PC-9 (cell line): ENCODE measurements around the gene RNU5B-1. TPM values are rescaled to one million over a fixed set of nuclear protein-coding genes. Genes with fewer than 3 reads are reported as not detected.

ENCODE experiments used
- BruUV-seq: library from RNA; stranded (reverse); fragments of 400-500 nt; replicated peaks from 2 replicates; lab custom pipeline; 2021; lab: Mats Ljungman, UMichigan
- CTCF ChIA-PET: fragments of 300-600 bp; sonication (Branson Sonifier 250); formaldehyde crosslinking; loops from one replicate; lab custom pipeline; 2022; ENCODE audit warnings: antibody characterized with exemption; lab: Charles Lee
- POLR2A ChIA-PET: fragments of 300-600 bp; sonication (Branson Sonifier 250); formaldehyde crosslinking; loops from one replicate; lab custom pipeline; 2022; ENCODE audit warnings: antibody characterized with exemption; ENCODE audit not compliant: unreplicated experiment; lab: Charles Lee
- DNase-seq, 2 experiments: peaks; one replicate each; pipeline versions ENCODE4 v3.0.0 to v3.0.0-alpha.2; 2015 to 2022; ENCODE audit warnings: mixed read lengths in 1 of 2
- H2AFZ ChIP-seq: fragments of 200-600 bp; sonication (generic); 2 replicates; pipeline ENCODE4 v1.8.1; 2017; ENCODE audit warnings: antibody characterized with exemption
- H3F3A ChIP-seq: fragments of 200-600 bp; sonication (generic); 2 replicates; pipeline ENCODE4 v1.8.1; 2017; ENCODE audit warnings: antibody characterized with exemption, mild to moderate bottlenecking, low read depth; ENCODE audit not compliant: insufficient read depth
- H3K27ac ChIP-seq: fragments of 200-600 bp; sonication (generic); 2 replicates; pipeline ENCODE4 v1.6.1; 2016; ENCODE audit warnings: mixed run types
- H3K27me3 ChIP-seq: fragments of 200-600 bp; sonication (generic); 2 replicates; pipeline ENCODE4 v1.6.1; 2016; ENCODE audit warnings: low read depth, mixed run types; ENCODE audit not compliant: insufficient read depth
- H3K36me3 ChIP-seq: fragments of 200-600 bp; sonication (generic); 2 replicates; pipeline ENCODE4 v1.6.1; 2016; ENCODE audit warnings: low read depth, mixed run types
- H3K4me1 ChIP-seq: fragments of 200-600 bp; sonication (generic); replicated peaks from 2 replicates; pipeline ENCODE4 v1.6.1; 2016; ENCODE audit warnings: mixed run types; ENCODE audit not compliant: insufficient read depth
- H3K4me2 ChIP-seq: fragments of 200-600 bp; sonication (generic); 2 replicates; pipeline ENCODE4 v1.6.1; 2017; ENCODE audit warnings: mixed run types
- H3K4me3 ChIP-seq: fragments of 200-600 bp; sonication (generic); 2 replicates; pipeline ENCODE4 v1.6.1; 2016; ENCODE audit warnings: mixed run types
- H3K79me2 ChIP-seq: fragments of 200-600 bp; sonication (generic); 2 replicates; pipeline ENCODE4 v1.6.1; 2017; ENCODE audit warnings: low read depth, mixed run types
- H3K9me2 ChIP-seq: fragments of 200-600 bp; sonication (generic); 2 replicates; pipeline ENCODE4 v1.8.1; 2017; ENCODE audit warnings: mild to moderate bottlenecking; ENCODE audit not compliant: insufficient read depth
- H3K9me3 ChIP-seq: fragments of 200-600 bp; sonication (generic); 2 replicates; pipeline ENCODE4 v1.8.1; 2016; ENCODE audit warnings: low read depth; ENCODE audit not compliant: insufficient read depth
- H4K20me1 ChIP-seq: fragments of 200-600 bp; sonication (generic); 2 replicates; pipeline ENCODE4 v1.8.1; 2017; ENCODE audit not compliant: insufficient read depth
- CTCF ChIP-seq: fragments of 200-600 bp; sonication (generic); conservative IDR thresholded peaks from 2 replicates; pipeline ENCODE4 v1.6.1; 2017; ENCODE audit warnings: mixed run types, antibody characterized with exemption, mild to moderate bottlenecking, moderate library complexity
- EZH2 ChIP-seq: fragments of 200-600 bp; sonication (generic); IDR thresholded peaks from 2 replicates; pipeline ENCODE4 v1.8.0; 2017; ENCODE audit warnings: antibody characterized with exemption, low read depth
- intact Hi-C: fragments of 100-400 bp; cut with micrococcal nuclease; formaldehyde crosslinking; loops from one replicate; pipeline ENCODE4 v1.10.0; 2022; ENCODE audit not compliant: unreplicated experiment
- total RNA-seq: library from RNA; stranded (reverse); gene quantifications from 2 replicates; pipeline ENCODE4 v1.2.3, GENCODE V29; 2021

Gene RNU5B-1
- total RNA-seq, 1 experiment from 2014 or later: not detected

GRCh38 chr15:65287520-65287855 is 17.0 kb upstream of the RNU5B-1 start:
- H3K27ac ChIP-seq: no peak overlapping the region
- intact Hi-C loops: no loop called here
- H3K79me2 ChIP-seq: no peaks in the 10 kb centered on the region
- H3K4me2 ChIP-seq: peak overlapping the region; percentile 81
- ChIA-PET POLR2A (interaction anchor here (1.1 kb wide), 1 partner anchor 17 kb away, joined by 18 read pairs; the partner anchor contains the start of gene RNU5B-1), CTCF (interaction anchor here (0.9 kb wide), 1 partner anchor 254 kb away, joined by 4 read pairs; no protein-coding TSS in a partner anchor)
- no peaks in the 10 kb centered on the region for H3K27me3 ChIP-seq
- no peaks in the 10 kb centered on the region for H3K9me3 ChIP-seq
- H2AFZ ChIP-seq: no peak overlapping the region
- H3K9me2 ChIP-seq: no peaks in the 10 kb centered on the region
- H3K4me3 ChIP-seq: no peak overlapping the region
- no peaks in the 10 kb centered on the region for H4K20me1 ChIP-seq
- no peaks in the 10 kb centered on the region for H3K36me3 ChIP-seq
- no TSS peak for BruUV-seq
- peaks cover 14% of the 10 kb centered on the region for H3K4me1 ChIP-seq
- no peak for DNase-seq
- no peak for TF ChIP-seq EZH2
- TF ChIP-seq CTCF: no peak
- H3F3A ChIP-seq: peaks cover 9% of the 10 kb centered on the region

- Histone ChIP-seq H3K79me2 (no peaks in the 10 kb centered on the region), H3K9me2 (no peaks in the 10 kb centered on the region), H2AFZ (no peak overlapping the region), H3K36me3 (no peaks in the 10 kb centered on the region), H3K4me1 (peaks cover 23% of the 10 kb centered on the region), H3F3A (peaks cover 23% of the 10 kb centered on the region), H3K27me3 (no peaks in the 10 kb centered on the region), H3K4me3 (no peak overlapping the region), H3K27ac (no peak overlapping the region), H4K20me1 (no peaks in the 10 kb centered on the region), H3K9me3 (no peaks in the 10 kb centered on the region), H3K4me2 (no peak overlapping the region)
- intact Hi-C loops: no loop called here
- TF ChIP-seq EZH2 (no peak), CTCF (no peak)
- CTCF ChIA-PET: interaction anchor here (0.5 kb wide), 1 partner anchor 99 kb away, joined by 3 read pairs; no protein-coding TSS in a partner anchor
- DNase-seq: no peak
- BruUV-seq: no TSS peak
- POLR2A ChIA-PET: interaction anchor here (0.6 kb wide), 1 partner anchor 550 kb away, joined by 6 read pairs; no protein-coding TSS in a partner anchor
Observed at GRCh38 chr15:65289261-65289854, 15.1 kb upstream of the RNU5B-1 start.

- H3K27ac ChIP-seq: no peak overlapping the region
- no peaks in the 10 kb centered on the region for H4K20me1 ChIP-seq
- peaks cover 22% of the 10 kb centered on the region for H3F3A ChIP-seq
- ChIA-PET POLR2A (interaction anchor here (0.6 kb wide), 1 partner anchor 549 kb away, joined by 6 read pairs; no protein-coding TSS in a partner anchor), CTCF (no interaction called here)
- peaks cover 21% of the 10 kb centered on the region for H3K4me1 ChIP-seq
- no peak overlapping the region for H3K4me3 ChIP-seq
- no peaks in the 10 kb centered on the region for H3K9me3 ChIP-seq
- H3K36me3 ChIP-seq: no peaks in the 10 kb centered on the region
- H3K9me2 ChIP-seq: no peaks in the 10 kb centered on the region
- BruUV-seq: no TSS peak
- TF ChIP-seq EZH2 (no peak), CTCF (no peak)
- H3K27me3 ChIP-seq: no peaks in the 10 kb centered on the region
- H2AFZ ChIP-seq: no peak overlapping the region
- no peak overlapping the region for H3K4me2 ChIP-seq
- H3K79me2 ChIP-seq: no peaks in the 10 kb centered on the region
- intact Hi-C loops: no loop called here
- no peak for DNase-seq
Observed at GRCh38 chr15:65290228-65290627, 14.2 kb upstream of the RNU5B-1 start.
